ENCODE data around the gene MID1IP1. TPM values are rescaled to one million over a fixed set of nuclear protein-coding genes. Genes with fewer than 3 reads are reported as not detected.

The MID1IP1 gene
- total RNA-seq, 1 donor from 2014 or later = 16.5 TPM

Other genes with a start within 250 kb of the MID1IP1 start
- 73.5 TPM for gene TSPAN7, start 239.9 kb upstream of the MID1IP1 start, total RNA-seq

Measured in temporal lobe (tissue), 1 donor.